RWPE1 (cell line): ENCODE measurements around the gene ZNF236.

ENCODE experiments used
- CTCF ChIA-PET: fragments of 350-600 bp; sonication (Branson Sonifier 250); formaldehyde crosslinking; extraction: SDS; loops from one replicate; lab custom pipeline; 2021; lab: Yijun Ruan, JAX
- POLR2A ChIA-PET: fragments of 400-600 bp; formaldehyde crosslinking; extraction: SDS; loops from one replicate; lab custom pipeline; 2020; ENCODE audit warnings: antibody characterized with exemption; ENCODE audit not compliant: low non-redundant PET; lab: Yijun Ruan, JAX
- DNase-seq: peaks from one replicate; pipeline ENCODE4 v3.0.0; 2012; ENCODE audit warnings: low spot score
- H3K27ac ChIP-seq: fragments of 450-650 bp; 2 replicates; pipeline ENCODE4 v1.5.1; 2017
- CTCF ChIP-seq: fragments of 450-650 bp; conservative IDR thresholded peaks from 2 replicates; pipeline ENCODE4 v1.5.1; 2017; ENCODE audit warnings: low read depth, mild to moderate bottlenecking

ZNF236 gene

GRCh38 chr18:76931171-76931570 is 108.8 kb downstream of the ZNF236 start:
- TF ChIP-seq CTCF, result no peak
- CTCF ChIA-PET, result interaction anchor here (0.6 to 0.8 kb wide), 2 partner anchors 69 to 1523 kb away, joined by 4 read pairs; no protein-coding TSS in a partner anchor
- POLR2A ChIA-PET, result no interaction called here
- no peak for DNase-seq
- no peak overlapping the region for H3K27ac ChIP-seq

GRCh38 chr18:76932026-76932819 is 109.9 kb downstream of the ZNF236 start:
- CTCF ChIA-PET, result interaction anchor here (0.6 kb wide), 1 partner anchor 68 kb away, joined by 4 read pairs; no protein-coding TSS in a partner anchor
- no peak for TF ChIP-seq CTCF
- no peak for DNase-seq
- POLR2A ChIA-PET, result no interaction called here
- no peak overlapping the region for H3K27ac ChIP-seq

DNA sequence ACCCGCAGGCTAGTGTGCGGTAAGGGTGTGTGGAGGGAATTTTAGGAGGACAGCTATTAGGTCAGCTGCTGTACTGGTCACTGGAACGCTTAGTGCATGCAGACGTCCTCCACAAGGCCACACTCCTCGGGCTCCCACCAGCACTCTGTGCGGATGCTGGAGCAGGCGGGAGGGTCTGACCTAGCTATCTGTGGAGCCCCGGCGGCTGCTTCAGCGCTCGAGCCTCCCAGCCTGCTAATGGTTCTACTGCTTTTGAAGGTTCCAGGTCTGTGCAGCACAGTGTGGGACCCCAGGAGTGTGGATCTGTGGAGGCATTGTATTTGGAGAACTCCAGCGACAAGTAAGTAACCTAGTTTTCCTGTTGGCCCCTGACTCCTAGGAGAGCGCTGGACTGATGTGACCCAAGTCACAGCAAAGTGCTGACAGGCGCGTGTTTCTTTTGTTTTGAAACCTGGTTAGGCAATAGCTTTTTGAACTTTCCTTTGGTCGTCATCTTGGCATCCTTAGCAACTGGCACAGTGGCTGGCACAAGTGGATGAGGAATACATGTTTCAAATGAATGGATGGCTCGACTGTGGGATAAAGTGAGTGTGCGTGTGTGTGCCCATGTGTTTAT is 113.5 kb downstream of the ZNF236 start:
- H3K27ac ChIP-seq, result no peak overlapping the region
- DNase-seq, result no peak
- CTCF ChIA-PET, result no interaction called here
- no peak for TF ChIP-seq CTCF
- POLR2A ChIA-PET, result no interaction called here

- POLR2A ChIA-PET, result no interaction called here
- no peak overlapping the region for H3K27ac ChIP-seq
- TF ChIP-seq CTCF, result no peak
- CTCF ChIA-PET, result no interaction called here
- no peak for DNase-seq
These were observed 114.5 kb downstream of the ZNF236 start for GRCh38 chr18:76936877-76937276.

- CTCF ChIA-PET, result no interaction called here
- POLR2A ChIA-PET, result no interaction called here
- no peak overlapping the region for H3K27ac ChIP-seq
- no peak for DNase-seq
- no peak for TF ChIP-seq CTCF
These were observed 115.2 kb downstream of the ZNF236 start for GRCh38 chr18:76937597-76937996.

DNA sequence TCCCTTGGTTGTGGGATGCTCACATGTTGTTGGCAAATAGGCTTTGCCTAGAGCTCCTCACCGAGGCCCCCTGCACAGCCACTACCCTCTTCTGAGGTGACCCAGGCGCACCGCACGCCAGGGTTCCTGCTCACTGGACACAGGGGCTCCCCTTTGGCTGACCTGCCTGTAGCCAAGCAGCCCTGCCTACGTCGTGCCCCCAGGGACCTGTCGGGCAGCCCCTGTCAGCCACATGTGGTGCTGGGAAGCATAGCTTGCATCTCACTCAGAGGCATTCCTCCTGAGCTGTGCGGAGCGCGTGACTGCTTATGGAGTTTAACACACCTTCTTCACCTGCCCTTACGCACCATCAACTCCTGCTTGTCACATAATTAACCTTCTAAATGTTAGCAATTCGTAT is 116.3 kb downstream of the ZNF236 start:
- no peak for DNase-seq
- ChIA-PET CTCF (no interaction called here), POLR2A (no interaction called here)
- no peak overlapping the region for H3K27ac ChIP-seq
- no peak for TF ChIP-seq CTCF
